Raji (cell line): ENCODE data around the gene CCDC51.

Experiments used
- POLR2A ChIP-seq: IDR thresholded peaks from 2 replicates; pipeline ENCODE4 v1.6.1; 2011; ENCODE audit warnings: low read depth, low read length, control low read depth; ENCODE audit not compliant: insufficient read depth

CCDC51 gene

GRCh38 chr3:48409291-48410201 is 30.4 kb downstream of the CCDC51 start:
- no peak for TF ChIP-seq POLR2A

- no peak for TF ChIP-seq POLR2A
These were observed 31.1 kb downstream of the CCDC51 start for GRCh38 chr3:48408823-48409281.

GRCh38 chr3:48407542-48408099 is 32.3 kb downstream of the CCDC51 start:
- TF ChIP-seq POLR2A, result no peak

- no peak for TF ChIP-seq POLR2A
These were observed 33.2 kb downstream of the CCDC51 start for GRCh38 chr3:48406443-48407431.

- TF ChIP-seq POLR2A, result no peak
These were observed 33.9 kb downstream of the CCDC51 start for GRCh38 chr3:48405971-48406370.

GRCh38 chr3:48405343-48405881 is 34.5 kb downstream of the CCDC51 start:
- TF ChIP-seq POLR2A, result no peak

- TF ChIP-seq POLR2A, result no peak
These were observed 35.2 kb downstream of the CCDC51 start for GRCh38 chr3:48404440-48405342.

- no peak for TF ChIP-seq POLR2A
These were observed 36.1 kb downstream of the CCDC51 start for GRCh38 chr3:48403533-48404439.

GRCh38 chr3:48402907-48403306 is 37.0 kb downstream of the CCDC51 start:
- no peak for TF ChIP-seq POLR2A

- no peak for TF ChIP-seq POLR2A
These were observed 37.6 kb downstream of the CCDC51 start for GRCh38 chr3:48402281-48402732.

GRCh38 chr3:48400824-48401433 is 39.0 kb downstream of the CCDC51 start:
- TF ChIP-seq POLR2A, result no peak

GRCh38 chr3:48399387-48400172 is 40.3 kb downstream of the CCDC51 start:
- no peak for TF ChIP-seq POLR2A
